Right lobe of liver (tissue), 6 donors: Measurements from ENCODE around the gene VSIG10L. TPM values are rescaled to one million over a fixed set of nuclear protein-coding genes. Genes with fewer than 3 reads are reported as not detected.

Experiments
- ATAC-seq, 4 donors: fragments of 200-7000 bp; cut with Tn5 transposase; one replicate each; pipeline ENCODE4 v1.9.1; 2020; ENCODE audit warnings: mild to moderate bottlenecking in 4 of 4, moderate library complexity in 4 of 4
- DNase-seq, 3 donors: peaks; one replicate each; pipeline ENCODE4 v3.0.0-alpha.2; 2020
- H3K27ac ChIP-seq, 3 donors: fragments of 200-600 bp; one replicate each; pipeline ENCODE4 v1.8.0; 2022
- H3K27me3 ChIP-seq, 2 donors: fragments of 200-600 bp; one replicate each; pipeline ENCODE4 v1.8.0; 2022
- H3K36me3 ChIP-seq, 4 donors: fragments of 200-600 bp; sonication (generic) in 1 of 4; one replicate each; pipeline versions ENCODE4 v1.5.1 to v1.8.0; 2017 to 2022; ENCODE audit warnings: control low read depth in 1 of 4
- H3K4me1 ChIP-seq, 4 donors: fragments of 200-600 bp; sonication (generic) in 1 of 4; one replicate each; pipeline versions ENCODE4 v1.5.1 to v1.8.0; 2017 to 2022; ENCODE audit warnings: control low read depth in 1 of 4
- H3K4me3 ChIP-seq, 3 donors: fragments of 200-600 bp; one replicate each; pipeline ENCODE4 v1.8.0; 2022
- H3K9me3 ChIP-seq, 4 donors: fragments of 200-600 bp; sonication (generic) in 1 of 4; one replicate each; pipeline versions ENCODE4 v1.5.1 to v1.8.0; 2017 to 2022; ENCODE audit warnings: control low read depth in 1 of 4
- POLR2A ChIP-seq: fragments of 450-650 bp; IDR thresholded peaks from one replicate; pipeline ENCODE4 v1.6.1; 2017; ENCODE audit warnings: antibody characterized with exemption, mild to moderate bottlenecking
- WGBS: methylation state at CpG from one replicate; pipeline ENCODE4 v1.1.6; 2018; ENCODE audit warnings: low coverage, low lambda C conversion rate; ENCODE audit not compliant: insufficient coverage; ENCODE audit errors: missing lambda C conversion rate; 5-methylcytosine and 5-hydroxymethylcytosine counted together
- intact Hi-C, 2 donors: fragments of 100-400 bp; cut with DNase I; formaldehyde crosslinking; loops; one replicate each; pipeline versions ENCODE4 v1.11.2 to v1.14.1; 2022
- total RNA-seq, 6 experiments: library from RNA; depleted of rRNA in 2 of 6; stranded (reverse); fragments of >200 nt in 2 of 6; fragmentation: NEBNext Ultra II Directional in 3 of 6; extraction: Animal tissue kit (Norgen Biotek cat#: 25700) in 3 of 6; gene quantifications; one replicate each; pipeline versions ENCODE4 v1.1.0 to v1.2.4, GENCODE V29; 2016 to 2023
- TF ChIP-seq, protein P1 (sequence below), 4 donors: fragments of 200-600 bp in 3 of 4; fragments of 450-650 bp in 1 of 4; IDR thresholded peaks; one replicate each; pipeline versions ENCODE4 v1.5.1 to v1.8.0; 2016 to 2022; ENCODE audit warnings: antibody characterized with exemption in 4 of 4, mild to moderate bottlenecking in 2 of 4
- donor health status: DM: no; HTN: yes; CAD: no.
- donor health status: DM: no; HTN: no; CAD: no.
- donor health status: DM: no; HTN: no; CAD: no.
- donor health status: DM: no; HTN: yes; CAD: no.
- donor health status: DM: no; HTN: yes; CAD: no.

VSIG10L gene
- total RNA-seq, 6 experiments from 2014 or later, result 1.3 to 4.5 (median 2.8) TPM

DNA sequence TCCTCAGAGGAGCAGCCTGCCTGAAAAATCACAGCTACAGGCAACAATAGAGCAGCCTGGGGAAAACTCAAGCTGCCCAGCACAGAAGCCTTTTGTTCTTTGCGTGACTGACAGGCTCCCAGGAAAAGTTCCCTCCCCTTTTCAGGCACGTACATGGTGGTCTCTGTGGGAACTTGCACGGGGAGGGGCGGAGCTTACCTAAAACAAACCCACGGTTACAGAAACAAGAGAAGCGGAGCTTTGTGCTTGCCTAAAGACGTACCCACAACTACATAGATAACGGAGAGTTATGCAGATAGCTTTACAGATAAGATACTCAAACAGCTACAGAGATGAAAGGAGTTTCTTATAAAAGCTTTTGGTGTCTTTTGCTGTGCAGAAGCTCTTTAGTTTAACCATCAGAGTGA, 12.8 kb upstream of the VSIG10L start:
- intact Hi-C loops, result no loop called here
- peak overlapping the region in 1 of 3 donors; percentile 41 for H3K27ac ChIP-seq
- no peak for DNase-seq
- no peaks in the 10 kb centered on the region for H3K9me3 ChIP-seq
- peaks cover 0 to 64% (median 15%) of the 10 kb centered on the region in 4 donors for H3K4me1 ChIP-seq
- whole genome bisulfite sequencing, result 24% methylated on average over 6 of the region's 8 CpGs
- peaks cover 0 to 29% (median 16%) of the 10 kb centered on the region in 4 donors for H3K36me3 ChIP-seq
- H3K27me3 ChIP-seq, result no peaks in the 10 kb centered on the region
- H3K4me3 ChIP-seq, result no peak overlapping the region
- ATAC-seq, result no peak
- TF ChIP-seq, protein P1, sequence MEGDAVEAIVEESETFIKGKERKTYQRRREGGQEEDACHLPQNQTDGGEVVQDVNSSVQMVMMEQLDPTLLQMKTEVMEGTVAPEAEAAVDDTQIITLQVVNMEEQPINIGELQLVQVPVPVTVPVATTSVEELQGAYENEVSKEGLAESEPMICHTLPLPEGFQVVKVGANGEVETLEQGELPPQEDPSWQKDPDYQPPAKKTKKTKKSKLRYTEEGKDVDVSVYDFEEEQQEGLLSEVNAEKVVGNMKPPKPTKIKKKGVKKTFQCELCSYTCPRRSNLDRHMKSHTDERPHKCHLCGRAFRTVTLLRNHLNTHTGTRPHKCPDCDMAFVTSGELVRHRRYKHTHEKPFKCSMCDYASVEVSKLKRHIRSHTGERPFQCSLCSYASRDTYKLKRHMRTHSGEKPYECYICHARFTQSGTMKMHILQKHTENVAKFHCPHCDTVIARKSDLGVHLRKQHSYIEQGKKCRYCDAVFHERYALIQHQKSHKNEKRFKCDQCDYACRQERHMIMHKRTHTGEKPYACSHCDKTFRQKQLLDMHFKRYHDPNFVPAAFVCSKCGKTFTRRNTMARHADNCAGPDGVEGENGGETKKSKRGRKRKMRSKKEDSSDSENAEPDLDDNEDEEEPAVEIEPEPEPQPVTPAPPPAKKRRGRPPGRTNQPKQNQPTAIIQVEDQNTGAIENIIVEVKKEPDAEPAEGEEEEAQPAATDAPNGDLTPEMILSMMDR (IDR thresholded peaks at IDR 0.05), result no peak
- TF ChIP-seq POLR2A, result no peak

DNA sequence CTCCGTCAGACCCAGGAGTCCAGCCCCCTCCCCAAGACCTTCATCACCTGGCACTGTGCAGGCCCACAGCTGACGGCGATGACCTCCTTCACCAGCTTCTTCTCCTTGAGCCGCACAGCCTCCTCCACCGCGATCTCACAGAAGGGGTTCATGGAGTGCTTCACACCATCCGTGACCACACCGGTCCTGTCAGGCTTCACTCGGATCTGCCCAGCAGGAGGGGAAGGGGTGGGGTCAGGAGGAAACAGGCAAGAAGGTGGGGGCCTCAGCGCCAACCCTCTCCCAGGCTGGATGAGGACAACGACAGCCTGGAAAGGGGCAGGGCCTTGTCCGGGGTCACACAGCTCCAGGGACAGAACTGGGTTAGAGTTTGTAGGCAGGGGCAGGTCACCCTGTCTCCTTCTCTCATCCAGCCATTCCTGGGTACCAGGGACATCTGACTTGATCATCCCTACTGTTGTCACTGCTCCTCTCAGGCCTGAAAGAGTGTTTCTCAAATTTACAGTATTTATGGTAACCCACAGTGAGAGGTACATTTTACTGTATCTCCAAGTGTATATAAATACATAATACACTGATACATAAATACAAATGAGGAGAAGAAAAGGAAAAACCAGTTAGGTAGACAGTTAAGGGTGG, 12.3 kb upstream of the VSIG10L start:
- no peak for TF ChIP-seq POLR2A
- TF ChIP-seq, protein P1 (IDR thresholded peaks at IDR 0.05), result no peak
- DNase-seq (no peak), ATAC-seq (no peak)
- H3K27ac ChIP-seq, result peak overlapping the region in 1 of 3 donors; percentile 41
- intact Hi-C loops, result no loop called here
- H3K4me3 ChIP-seq, result no peak overlapping the region
- H3K36me3 ChIP-seq, result peaks cover 0 to 30% (median 16%) of the 10 kb centered on the region in 4 donors
- no peaks in the 10 kb centered on the region for H3K27me3 ChIP-seq
- H3K9me3 ChIP-seq, result no peaks in the 10 kb centered on the region
- peaks cover 0 to 65% (median 15%) of the 10 kb centered on the region in 4 donors for H3K4me1 ChIP-seq
- WGBS, result 64% methylated on average over 8 of the region's 12 CpGs

DNA sequence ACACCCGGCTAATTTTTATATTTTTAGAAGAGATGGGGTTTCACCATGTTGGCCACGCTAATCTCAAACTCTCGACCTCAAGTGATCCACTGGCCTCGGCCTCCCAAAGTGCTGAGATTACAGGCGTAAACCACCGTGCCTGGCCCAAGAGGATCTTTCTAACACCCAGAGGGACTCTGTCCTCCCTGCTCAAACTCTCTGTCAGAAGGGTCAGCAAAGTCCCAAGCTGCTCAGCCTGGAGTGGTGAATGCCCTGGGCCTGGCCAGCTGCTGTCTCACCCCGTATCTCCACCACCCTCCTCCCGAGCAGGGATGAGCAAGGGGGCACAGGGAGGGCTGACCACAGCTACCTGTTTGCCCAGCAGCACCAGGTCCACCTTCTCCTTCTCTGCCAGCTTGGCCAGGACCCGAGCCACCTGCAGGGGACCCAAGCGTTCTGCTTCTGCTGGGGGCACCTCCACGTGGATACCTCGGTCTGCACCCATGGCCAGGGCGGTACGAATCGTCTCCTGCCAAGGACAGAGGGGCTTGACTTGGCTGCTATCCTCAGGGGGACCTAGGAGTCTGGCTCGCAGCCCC, 10.9 kb upstream of the VSIG10L start:
- H3K36me3 ChIP-seq, result peaks cover 0 to 36% (median 16%) of the 10 kb centered on the region in 4 donors
- ATAC-seq (no peak), DNase-seq (no peak)
- intact Hi-C loops, result no loop called here
- H3K9me3 ChIP-seq, result no peaks in the 10 kb centered on the region
- WGBS, result 87% methylated on average over 7 of the region's 16 CpGs
- H3K4me3 ChIP-seq, result no peak overlapping the region
- TF ChIP-seq, protein P1 (IDR thresholded peaks at IDR 0.05), result no peak
- TF ChIP-seq POLR2A, result no peak
- peak overlapping the region in 1 of 3 donors; percentile 43 for H3K27ac ChIP-seq
- no peaks in the 10 kb centered on the region for H3K27me3 ChIP-seq
- peaks cover 0 to 67% (median 18%) of the 10 kb centered on the region in 4 donors for H3K4me1 ChIP-seq

DNA sequence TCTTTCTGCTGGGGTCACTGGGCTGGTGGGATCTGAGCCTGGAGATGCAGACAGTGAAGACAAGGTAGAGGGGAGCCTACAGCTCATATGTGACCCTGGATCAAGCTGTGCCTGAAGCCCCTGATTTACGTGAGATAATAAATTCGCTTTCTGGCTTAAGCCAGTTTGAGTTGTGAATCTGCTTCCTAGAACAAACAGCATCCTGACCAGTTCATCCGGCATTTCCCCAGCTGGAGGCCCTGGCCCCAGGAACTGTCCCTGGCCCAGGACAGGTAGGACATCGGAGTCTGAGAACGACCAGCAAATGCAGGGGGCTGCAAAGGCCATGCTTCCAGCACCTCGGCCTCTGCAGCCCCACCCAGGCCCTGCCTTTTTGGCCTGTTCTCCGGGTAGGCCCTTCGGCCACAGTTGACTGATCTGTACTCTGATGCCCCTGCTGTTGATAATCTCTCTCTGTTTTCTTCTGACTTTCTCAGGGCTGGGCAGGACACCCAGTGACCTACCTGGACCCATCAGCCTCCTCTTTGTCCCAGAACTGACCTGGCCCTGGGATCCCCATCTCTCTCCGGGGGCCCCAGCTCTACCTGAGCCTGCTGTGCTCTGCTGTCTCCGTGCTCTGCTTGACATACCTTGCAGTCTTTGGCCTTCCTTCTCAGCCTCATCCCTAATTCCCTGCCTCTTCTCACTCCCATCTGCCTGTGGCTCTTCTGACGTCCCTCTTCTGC, 9.5 kb upstream of the VSIG10L start:
- peaks cover 0 to 60% (median 12%) of the 10 kb centered on the region in 4 donors for H3K4me1 ChIP-seq
- 97% methylated on average over 6 of the region's 11 CpGs for WGBS
- peak overlapping the region in 2 of 3 donors; percentile 16 to 69 for H3K27ac ChIP-seq
- H3K27me3 ChIP-seq, result no peaks in the 10 kb centered on the region
- intact Hi-C loops, result no loop called here
- ATAC-seq (no peak), DNase-seq (no peak)
- TF ChIP-seq POLR2A, result no peak
- TF ChIP-seq, protein P1 (IDR thresholded peaks at IDR 0.05), result no peak
- H3K4me3 ChIP-seq, result no peak overlapping the region
- no peaks in the 10 kb centered on the region for H3K9me3 ChIP-seq
- H3K36me3 ChIP-seq, result peaks cover 0 to 46% (median 22%) of the 10 kb centered on the region in 4 donors
